Glomerular visceral epithelial cell (primary cell): ENCODE results near the gene PKHD1.
"Not testable (repeated sequence)": the region's sequence is repeated elsewhere in the genome, so short reads cannot be mapped to it uniquely, and the experiment has no call there.

Source experiments
- DNase-seq: peaks from one replicate; pipeline ENCODE4 v3.0.0-alpha.2; 2016; ENCODE audit errors: extremely low spot score

The PKHD1 gene

DNA sequence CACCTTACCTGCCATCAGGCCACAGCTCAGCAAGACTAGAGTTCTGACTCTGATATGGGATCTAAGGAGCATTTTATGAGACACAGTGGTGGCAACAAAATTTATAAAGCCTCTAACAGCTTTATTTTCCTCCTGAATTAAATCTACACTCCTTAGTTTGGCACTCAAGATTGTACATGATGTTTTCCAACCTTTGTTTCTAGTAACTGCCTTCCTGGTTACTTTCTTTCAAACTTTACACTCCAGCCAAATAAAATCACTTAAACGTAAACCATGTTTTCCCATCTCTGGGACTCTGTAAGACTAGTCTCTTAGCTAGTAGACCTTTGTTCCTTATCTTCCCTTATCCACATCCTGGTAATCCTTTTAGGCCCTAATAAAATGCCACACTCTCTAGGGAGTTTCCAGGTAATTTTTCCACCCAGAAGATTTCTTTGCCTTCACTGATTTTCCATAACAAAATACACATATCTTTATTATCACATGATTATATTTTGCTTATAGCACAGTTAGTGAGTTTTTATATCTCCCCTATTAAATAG, 92.1 kb downstream of the PKHD1 start:
- no peak for DNase-seq

DNA sequence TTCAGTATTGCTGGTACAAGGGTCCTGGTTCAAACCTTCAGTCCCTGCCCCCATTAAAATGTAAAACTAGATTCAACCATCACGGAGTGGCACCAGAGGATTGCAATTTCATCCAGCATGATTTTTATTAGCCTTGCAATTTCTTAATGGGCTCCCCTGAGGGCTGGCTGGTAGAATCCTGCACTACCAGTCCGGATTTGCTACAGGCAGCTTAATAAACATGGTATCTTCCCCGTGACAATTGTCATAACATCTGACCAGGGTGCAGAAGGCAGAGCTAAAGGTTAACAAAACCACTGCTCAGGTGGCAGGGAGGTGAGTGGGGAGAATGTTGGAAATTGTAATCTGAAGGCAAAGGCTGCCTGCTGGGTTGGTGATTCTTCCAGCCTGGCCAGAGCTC, 94.5 kb downstream of the PKHD1 start:
- DNase-seq = no peak

DNA sequence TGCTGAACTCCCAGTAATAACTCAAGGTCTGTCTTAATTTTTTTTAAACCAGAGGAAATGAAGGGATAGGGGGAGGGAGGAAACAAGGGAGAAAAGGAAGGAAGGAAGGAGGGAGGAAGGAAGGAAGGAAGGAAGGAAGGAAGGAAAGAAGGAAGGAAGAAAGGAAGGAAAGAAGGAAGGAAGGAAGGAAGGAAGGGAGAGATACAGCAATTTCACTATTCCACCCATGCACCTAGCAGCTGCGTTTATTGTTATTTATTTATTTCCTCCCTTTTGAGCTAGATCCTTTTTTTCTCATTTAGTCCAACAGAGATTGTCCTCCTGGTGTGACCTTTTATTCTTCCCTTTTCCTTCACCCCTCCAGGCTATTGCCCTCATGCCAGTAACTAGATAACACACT, 97.6 kb downstream of the PKHD1 start:
- no peak for DNase-seq

DNA sequence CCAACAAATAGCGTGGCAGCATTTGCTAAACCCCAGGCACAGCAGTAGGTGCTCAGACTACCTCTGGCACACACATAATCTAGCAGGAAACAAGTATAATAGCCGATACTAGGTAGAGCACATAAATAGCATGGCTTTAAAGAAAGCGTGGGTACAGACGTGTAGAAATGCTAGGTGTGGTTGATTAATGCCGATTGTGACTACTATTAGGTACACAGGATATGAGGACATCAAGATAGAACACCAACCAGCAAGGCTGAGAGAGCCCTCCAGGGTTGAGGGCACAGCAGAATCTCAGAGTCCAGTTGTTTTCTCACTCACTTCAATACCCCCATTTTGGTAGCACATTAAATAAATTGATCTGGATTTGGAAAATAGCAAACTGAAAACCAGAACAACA, 100.5 kb downstream of the PKHD1 start:
- DNase-seq = no peak

DNA sequence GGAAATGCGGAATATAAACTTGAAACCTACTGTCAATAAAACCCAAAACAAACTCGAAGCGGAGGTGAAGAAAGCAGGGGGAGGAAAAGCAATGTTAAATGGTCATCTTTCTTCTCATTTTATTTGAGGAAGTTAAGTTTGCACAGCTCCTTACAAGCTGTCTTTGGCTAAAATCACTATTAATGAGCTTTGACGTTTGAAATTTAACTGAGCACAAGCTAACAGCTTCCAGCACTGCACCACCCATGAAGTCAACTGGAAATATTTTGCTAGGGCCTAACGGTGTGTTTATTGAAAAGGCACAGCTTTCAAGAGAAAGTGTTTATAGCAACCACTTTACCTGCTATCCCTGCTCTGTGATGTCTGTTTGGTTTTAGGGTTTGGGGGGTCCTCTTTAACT, 103.8 kb downstream of the PKHD1 start:
- DNase-seq = no peak

DNA sequence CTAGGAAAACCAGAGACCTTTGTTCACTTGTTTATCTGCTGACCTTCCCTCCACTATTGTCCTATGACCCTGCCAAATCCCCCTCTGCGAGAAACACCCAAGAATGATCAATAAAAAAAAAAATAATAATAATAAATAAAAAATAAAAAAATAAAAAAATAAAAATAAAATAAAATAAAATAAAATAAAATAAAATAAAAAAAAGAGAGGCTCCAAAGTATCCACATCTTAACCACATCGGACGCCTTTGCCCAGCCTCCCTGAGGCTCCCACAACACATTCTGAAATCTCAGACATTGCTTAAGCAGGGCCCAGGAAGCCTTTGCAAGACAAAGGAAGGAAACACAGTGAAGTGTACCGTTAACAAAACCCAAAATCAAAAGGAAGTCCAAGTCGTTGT, 104.7 kb downstream of the PKHD1 start:
- not testable (repeated sequence) for DNase-seq

DNA sequence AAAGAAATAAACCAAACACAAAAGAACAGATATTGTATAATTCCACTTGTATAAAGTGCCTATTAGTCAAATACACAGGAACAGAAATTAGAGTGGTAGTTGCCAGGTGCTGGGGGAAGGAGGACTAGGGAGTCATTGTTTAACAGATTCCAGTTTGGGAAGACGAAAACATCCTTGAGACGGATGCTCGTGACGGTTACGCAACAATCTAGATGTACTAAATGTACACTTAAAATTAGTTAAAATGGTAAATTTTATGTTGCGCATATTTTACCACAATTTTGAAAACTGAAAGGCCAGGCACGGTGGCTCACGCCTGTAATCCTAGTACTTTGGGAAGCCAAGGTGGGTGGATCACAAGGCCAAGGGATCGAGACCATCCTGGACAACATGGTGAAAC, 111.0 kb downstream of the PKHD1 start:
- no peak for DNase-seq

DNA sequence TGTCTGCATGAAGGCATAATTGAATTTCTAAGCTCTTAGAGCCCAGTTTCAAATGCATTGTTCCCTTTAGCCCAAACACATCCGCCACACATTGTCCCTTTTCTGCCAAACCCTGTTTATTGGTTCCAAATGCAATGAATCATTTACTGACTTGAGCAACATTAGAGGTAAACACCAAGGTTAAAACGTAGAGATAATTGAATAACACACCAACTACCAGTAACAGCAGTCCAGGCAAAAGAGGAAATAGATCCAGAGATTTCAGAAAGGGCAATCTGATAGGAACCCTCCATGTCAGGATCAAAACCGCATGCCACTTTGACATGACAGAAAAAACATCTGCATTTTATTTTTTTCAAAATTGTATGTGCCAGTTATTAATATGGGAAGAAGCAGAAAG, 114.8 kb downstream of the PKHD1 start:
- DNase-seq = no peak

DNA sequence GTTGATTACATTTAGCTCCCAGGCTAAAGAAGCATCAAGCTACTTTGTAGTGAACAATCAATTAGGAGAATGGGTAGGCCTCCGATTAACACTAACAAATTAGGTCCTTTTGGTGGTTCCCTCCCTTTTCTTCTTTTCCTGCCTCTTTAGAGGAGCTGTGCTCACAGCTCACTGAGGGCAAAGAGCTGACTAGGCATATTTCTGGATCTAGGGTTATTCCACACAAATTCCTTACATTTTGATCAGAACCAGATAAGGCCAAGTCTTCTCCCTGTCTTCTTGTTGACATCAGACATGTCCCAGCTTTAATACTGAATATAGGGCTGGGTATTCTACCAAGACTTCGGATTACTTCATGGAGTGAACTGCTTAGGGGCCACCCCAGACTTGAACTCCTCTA, 119.1 kb downstream of the PKHD1 start:
- no peak for DNase-seq

DNA sequence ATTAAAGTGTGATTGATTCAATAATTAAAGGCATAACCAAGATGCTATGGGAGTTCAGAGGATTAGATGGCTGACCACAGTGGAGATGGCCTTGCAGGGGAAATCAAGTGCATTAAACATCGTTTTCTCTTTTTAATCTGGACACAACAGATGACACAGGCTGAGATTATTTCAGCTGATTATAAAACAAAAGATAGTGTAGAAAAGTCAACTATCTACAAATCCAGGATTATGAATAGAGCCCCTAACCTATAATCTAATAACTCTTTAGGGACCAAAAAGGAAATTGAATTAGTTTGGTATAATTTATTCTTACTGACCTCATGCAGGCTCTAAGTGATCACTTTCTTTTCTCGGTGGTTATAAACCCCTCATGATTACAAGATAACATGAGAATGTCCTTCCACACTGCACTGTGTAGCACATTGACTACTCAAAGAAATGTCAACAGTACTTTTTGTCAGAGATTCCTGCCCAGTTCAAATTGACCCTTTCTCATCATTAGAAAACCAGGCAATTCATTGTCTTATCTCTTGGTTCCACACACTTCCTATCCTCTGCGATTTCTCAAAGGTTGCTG, 122.1 kb downstream of the PKHD1 start:
- DNase-seq = no peak

DNA sequence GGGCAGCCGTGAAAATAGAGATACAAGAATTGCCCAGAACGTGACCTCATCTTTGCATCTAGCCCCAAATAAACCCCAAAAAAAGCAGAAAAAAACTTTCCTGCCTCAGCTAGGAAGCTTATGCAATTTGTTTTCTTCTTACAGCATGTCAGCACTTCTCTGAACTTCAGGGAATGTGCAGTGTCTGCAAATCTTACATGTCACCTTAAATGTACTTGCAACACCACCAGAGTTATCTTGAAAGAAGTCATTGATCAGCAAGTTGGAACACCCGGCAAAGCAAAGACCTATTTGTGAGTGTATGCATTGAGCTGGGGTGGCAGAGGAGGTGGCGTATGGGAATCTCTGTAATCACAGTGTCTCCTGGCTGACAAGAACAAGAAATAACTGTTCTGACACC, 123.4 kb downstream of the PKHD1 start:
- no peak for DNase-seq

DNA sequence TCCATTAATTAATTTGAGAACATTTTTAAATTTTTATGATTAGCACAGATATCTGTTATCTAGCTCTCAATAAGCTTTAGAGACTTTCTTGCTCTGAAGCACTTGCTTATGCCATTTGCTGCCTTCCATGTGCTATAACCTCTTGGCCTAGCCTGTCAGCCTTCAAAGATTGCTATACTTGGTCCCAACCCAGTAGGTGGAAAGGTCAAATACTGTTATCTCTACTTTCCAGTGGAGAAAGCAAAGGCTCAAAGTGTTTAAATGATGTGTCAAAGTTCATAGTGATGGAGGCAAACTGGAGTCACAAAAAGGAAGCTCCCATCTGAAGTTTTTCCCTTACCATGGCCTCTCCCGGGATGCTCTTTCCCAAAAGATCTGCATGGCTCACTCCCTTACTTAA, 125.1 kb downstream of the PKHD1 start:
- DNase-seq = no peak

DNA sequence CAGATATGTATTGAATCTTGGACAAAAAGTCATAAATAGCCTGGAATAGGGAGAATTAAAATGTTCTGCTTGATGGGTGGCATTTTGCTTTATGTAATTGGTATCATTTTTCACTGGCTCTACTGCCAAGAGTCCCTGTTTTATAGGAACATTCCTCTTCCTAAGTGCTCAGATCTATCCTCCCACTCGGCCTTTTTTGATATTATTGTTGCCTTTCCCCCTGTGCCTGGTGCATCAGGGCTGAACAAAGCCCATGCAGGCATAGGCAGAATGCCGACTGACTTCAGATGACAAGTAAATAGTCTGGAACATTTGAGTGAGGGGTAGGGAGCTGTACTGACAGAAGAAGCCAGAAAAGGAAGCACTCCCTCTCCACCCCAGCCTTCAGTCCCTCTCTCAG, 127.0 kb downstream of the PKHD1 start:
- no peak for DNase-seq

DNA sequence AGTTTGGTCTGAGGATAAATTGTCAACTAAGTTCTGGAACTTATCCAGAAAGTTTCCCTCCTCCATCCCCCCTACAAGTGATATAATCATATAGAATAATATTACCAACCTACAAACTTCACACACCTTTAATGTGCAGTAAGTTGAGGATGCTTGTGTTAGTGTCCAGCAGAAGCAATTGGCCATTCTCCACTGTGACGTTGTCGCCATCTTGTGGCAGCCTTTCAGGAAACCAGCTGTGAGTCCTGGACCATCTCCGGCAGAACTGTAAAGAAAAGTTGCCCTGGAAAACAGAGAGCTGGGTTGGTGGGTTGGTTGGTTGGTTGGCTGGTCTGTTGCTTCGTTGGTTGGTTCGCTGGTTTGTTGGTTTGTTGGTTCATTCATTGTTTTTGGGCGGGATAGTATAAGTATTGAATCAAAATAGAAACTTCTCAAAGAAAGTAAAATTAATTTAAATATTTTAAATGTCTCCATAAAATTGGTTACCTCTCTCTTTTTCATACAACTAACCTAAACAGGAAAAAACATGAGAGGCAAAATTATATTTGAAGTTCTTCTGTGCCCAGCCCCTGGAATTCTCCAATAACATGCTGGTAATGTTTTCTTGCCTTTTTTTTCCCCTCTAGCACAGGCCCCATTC, 127.5 kb downstream of the PKHD1 start:
- DNase-seq = peak; percentile 65

DNA sequence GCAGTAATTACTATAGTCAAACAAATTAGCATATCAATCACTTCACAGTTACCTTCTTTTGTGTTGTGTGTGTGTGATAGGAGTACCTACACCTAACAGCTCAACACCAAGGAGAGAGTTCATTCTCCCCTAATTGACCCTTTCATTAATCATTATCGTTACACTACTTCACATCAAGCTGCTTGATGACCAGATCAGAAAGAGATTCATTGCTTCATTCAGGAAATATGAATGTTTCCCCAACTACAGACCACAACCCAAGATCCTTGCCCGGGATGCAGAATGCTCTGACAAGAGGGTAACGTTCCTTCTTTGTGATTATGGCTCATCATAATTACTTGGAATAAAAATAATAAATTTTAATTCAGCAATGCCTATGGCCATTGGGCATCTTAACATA, 132.7 kb downstream of the PKHD1 start:
- DNase-seq = no peak

DNA sequence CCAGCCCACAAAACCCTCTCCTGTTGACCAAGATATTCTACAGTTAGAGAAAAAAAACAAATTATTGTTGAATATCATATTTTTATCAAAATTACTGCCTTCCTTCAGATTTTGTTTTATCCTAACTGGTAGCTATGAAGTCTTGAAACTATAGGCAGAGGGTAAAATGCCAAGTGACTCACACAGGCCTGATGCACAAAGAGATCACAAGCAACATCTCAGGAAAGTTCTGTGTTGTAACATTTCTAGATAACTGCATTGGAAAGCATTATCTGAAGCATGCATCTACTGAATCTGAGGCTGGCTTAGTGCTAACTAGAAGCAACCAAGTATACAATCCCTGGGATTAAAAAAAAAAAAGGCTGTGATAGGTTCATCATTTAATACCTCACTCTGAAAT, 134.2 kb downstream of the PKHD1 start:
- DNase-seq = no peak

DNA sequence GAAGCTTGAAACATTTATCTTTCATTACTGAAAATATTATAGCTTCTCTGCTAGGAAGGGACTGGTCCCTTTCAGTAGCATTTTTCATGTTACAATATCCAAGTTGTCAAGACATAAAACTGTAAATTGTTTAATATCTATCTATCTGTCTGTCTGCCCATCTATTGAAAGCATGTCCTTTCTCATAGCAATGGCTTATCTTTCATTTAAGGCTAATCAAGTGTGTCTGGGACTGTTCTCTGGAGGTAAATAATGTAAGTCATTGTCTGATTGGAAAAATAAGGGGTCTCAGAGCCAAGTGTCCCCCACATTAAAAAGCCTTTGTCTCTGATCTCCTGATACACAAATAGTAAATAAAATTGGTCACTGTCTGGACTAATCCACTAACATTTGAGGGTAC, 135.5 kb downstream of the PKHD1 start:
- DNase-seq = no peak

DNA sequence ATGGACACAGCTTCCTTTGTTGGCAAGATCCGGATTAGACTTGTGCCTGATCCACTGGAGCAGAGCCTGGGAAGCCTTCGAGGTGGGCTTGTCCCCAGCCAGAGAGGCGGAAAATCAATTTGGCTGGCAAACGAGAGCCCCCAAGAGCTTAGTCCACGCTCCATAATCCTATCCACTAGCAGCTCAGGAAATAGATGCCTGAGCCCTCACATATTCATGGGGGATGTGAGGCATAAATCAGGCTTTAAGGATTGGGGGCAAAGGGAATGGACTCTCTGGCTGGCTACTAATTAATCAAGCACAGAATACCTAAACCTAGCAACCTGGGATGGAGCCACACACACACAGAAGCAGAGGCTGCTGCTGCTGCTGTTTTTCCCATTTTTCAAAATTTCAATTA, 137.9 kb downstream of the PKHD1 start:
- no peak for DNase-seq

DNA sequence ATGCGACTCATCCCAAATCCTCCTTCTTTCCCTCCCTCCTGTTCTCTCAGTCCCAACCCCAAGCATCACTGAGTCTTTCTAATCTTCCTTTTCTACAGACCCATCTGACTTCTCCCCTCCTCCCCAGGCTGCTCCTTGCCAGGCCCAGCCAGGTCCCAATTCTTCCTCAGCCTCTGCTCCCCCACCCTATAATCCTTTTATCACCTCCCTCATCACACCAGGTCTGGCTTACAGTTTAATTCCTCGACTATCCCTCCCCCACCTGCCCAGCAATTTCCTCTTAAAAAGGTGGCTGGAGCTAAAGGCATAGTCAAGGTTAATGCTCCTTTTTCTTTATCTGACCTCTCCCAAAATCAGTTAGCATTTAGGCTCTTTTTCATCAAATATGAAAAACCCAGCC, 147.7 kb downstream of the PKHD1 start:
- not testable (repeated sequence) for DNase-seq

DNA sequence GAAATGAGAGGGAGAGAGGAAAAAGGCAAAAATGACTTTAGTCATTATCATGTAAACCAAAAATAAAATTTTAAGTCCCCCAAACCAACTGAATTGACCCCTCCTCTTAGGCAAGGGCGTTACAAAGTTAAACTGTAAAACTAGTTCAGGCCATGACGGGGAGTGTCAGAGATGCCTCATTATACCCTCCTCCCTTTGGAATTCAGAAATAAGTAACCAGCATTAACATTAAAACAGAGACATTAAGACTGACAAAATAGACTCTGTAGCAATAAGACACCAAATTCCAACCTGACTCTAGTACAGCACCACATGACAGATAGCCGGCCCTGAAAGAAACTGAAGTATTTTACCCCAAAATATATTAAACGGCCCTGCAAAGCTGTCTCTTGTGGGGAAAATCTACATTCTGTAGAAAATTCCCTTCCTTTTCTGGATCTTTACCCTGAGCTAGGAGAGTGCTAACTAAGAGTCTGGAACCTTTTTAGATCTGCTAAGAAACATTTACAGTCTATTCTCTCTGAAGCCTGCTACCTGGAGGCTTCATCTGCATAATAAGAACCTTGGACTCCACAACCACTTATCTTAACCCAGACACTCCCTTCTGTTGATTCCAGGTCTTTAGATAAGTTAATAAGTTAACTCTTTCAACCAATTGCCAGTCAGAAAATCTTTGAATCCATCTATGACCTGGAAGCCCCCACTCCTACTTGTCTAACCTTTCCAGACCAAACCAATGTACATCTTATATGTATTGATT, 150.7 kb downstream of the PKHD1 start:
- DNase-seq = no peak

DNA sequence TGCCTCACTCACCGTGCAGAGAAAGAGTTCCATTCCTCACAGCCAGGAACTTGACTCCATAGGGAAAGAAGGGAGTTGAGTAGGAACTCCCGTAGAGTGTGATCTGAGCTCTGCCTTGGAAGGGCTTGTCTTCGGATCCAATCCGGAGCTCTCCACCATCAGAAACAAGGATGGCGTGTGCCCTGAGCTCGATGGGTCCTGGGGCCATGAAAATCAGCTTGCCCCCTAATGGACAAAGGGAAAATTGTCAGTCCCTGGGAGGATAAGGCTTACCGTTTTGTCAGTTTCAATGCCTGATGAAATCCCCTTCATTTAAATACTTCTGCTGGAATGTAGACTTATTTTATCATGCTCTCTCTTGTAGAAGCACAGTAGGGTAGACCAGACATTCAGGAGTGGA, 153.3 kb downstream of the PKHD1 start:
- DNase-seq = no peak

DNA sequence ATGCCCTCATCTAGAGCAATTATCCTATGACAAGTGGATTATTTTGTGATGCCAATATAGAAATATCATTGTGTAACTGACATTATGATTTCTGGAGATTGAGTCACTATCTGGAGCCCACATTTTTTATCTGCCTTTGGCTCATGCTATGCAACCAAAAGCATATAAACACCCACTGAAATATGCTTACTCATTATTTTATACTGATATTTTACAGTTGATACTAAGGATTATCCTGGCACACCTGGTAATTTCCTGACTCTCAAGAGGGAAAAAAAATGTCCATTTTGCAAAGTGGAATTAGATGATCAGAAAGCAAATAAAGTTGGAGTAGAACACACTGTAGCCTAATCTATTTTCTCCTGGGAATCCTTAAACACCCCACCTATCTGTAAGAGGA, 154.5 kb downstream of the PKHD1 start:
- no peak for DNase-seq

DNA sequence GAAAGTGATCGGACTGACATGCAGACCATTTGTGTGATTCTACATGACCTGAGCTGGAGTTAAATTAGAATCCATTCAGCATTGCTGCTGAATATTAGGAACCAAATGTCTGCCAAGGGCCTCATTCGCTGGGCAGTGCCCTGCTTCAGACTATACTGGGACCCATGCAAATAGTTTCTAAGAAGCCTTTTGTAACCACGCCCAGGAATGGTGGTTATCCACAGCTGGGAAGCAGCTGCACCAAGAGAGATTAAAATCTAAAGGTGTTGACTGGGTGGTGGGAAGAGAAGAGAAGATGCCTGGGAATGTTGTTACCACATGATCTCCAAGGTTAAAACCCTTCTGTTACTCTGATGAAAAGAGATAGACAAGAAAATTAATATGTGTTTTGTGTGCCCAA, 156.8 kb downstream of the PKHD1 start:
- no peak for DNase-seq
